Stimulated activated CD8-positive, alpha-beta memory T cell treated with anti-CD3 and anti-CD28 coated beads, Interleukin-7, amount 100 ng/mL, for 4 hours (primary cell): ENCODE results near the gene ZMIZ1.

Experiments used
- DNase-seq, 2 donors: peaks; one replicate each; pipeline ENCODE4 v3.0.0-alpha.2; 2020; ENCODE audit warnings: low read depth in 2 of 2

The ZMIZ1 gene

GRCh38 chr10:79097021-79097872 lies 28.5 kb downstream of the ZMIZ1 start:
- no peak for DNase-seq

DNA sequence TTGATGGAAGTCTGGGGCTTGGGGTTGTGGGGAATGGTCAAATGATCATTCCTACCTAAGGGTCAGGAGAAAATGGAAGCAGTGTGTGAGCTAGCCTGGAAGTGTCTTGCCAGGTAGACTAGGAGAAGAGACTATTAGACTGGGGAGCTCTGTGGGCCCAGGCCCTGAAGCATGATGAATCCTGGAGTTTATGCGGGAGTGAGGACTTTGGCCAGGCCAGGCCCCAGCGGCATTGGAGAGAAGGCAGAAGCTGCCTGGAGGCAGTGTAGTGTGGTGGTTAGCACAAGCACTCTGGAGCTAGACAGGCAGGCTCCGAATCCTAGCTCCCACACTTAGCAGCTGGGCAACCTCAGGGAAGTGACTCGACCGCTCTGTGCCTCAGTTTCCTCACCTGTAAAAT lies 29.3 kb downstream of the ZMIZ1 start:
- DNase-seq = no peak

- no peak for DNase-seq
These were observed 29.8 kb downstream of the ZMIZ1 start for GRCh38 chr10:79098596-79099015.

GRCh38 chr10:79099898-79100448 lies 31.2 kb downstream of the ZMIZ1 start:
- no peak for DNase-seq

GRCh38 chr10:79100771-79101170 lies 32.0 kb downstream of the ZMIZ1 start:
- no peak for DNase-seq

- no peak for DNase-seq
These were observed 33.1 kb downstream of the ZMIZ1 start for GRCh38 chr10:79101560-79102497.

DNA sequence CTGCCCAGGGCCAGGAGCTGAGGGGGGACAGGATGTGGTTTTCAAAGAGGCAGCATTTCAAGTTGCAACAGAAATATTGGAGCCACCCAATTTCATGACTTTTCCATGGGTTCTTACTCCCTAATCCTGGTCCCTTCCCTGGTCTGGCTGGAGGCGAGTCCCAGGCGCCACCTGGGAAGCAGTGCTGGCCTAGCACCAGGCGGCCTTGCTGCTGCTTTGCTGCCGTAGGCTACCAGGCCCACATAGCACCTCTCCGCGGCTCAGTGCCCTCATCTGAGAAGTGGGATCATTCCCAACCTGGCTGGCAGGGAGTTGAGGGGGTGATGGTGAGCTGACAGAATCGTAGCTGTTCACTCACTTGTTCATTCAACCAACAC lies 33.7 kb downstream of the ZMIZ1 start:
- DNase-seq = no peak

GRCh38 chr10:79103129-79103528 lies 34.4 kb downstream of the ZMIZ1 start:
- DNase-seq = no peak

DNA sequence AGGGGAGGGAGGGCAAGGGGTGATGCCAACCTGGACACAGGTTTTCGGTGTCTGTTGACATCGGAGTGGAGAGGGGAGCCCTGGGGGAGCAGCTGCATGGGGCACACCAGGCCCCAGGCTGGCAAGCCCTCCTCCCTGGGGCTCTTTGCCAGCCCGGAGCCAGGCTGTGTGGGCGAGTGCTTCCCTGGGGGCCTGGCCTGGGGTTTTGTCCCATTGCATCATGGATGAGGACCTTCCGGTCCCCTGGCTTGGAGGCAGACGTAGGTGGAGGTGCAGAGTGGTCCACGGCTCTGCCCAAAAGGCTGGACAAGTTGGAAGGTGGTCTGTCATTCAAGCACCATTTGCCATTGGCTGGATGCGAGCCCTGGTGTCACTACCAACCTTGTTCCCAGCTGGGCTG lies 34.8 kb downstream of the ZMIZ1 start:
- no peak for DNase-seq

- no peak for DNase-seq
These were observed 36.5 kb downstream of the ZMIZ1 start for GRCh38 chr10:79105150-79105739.

DNA sequence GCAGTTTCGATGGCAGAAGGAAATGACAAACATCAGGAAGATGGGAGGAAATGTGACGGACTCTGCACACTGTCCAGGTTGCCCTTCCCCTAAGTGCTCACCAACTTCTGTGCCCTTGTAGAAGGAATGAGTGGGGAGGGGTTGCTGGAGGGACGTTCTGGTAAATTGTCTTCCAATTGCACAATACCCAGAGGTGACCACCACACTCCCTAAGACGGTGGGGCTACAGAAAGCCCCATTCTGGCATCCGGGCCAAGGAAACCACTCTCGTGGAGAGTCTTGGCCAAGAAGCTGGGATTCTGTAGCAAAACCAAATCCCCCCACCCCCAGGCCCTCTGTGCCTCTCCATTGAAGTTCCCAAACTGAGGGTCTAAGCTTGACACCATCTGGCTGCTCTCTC lies 37.1 kb downstream of the ZMIZ1 start:
- no peak for DNase-seq

GRCh38 chr10:79106256-79107050 lies 37.7 kb downstream of the ZMIZ1 start:
- DNase-seq = no peak

DNA sequence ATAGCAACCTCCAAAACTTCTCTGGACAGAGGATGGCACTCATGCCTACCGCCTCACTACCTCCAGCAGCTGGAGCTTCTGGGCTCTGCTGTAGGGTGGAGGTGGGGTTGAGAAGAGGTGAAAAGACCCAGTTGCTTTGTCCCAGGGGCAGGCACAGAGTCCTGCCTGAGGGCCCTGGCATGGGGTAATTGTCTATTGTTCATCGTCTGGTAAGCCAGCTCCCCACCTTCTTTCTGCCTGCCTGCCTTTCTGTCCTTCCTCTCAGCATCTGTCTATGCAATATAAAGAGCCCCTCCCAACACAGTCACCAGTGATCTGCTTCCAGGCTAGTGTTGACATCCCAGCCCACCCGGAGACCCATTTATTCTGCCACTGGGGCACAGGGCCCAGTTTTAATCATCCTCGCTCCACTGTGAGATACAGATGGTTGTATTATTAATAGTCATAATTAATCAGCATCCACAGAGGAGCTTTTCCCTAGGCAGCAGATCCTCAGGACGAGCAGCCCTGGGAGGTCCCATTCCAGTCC lies 39.0 kb downstream of the ZMIZ1 start:
- DNase-seq = no peak

DNA sequence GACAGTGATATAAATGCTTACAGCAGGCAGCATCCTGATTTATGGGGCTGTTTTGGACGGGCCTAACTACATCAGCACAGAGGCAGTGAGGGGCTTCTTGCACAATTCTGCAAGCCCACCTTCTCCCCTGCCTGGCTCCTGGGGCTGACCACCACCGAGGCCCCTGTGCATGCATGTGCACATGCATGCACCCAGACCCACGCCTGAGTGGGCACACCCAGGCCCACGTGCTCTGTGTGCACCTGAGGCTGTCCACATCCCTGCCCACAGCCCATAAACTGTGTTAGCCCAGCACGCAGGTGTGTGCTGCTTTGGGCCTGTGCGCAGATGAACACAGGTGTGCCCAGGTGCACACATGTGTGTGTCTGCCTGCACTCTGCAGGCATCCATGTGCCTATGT lies 40.0 kb downstream of the ZMIZ1 start:
- DNase-seq = no peak

- no peak for DNase-seq
These were observed 42.7 kb downstream of the ZMIZ1 start for GRCh38 chr10:79111427-79111826.

GRCh38 chr10:79111846-79112614 lies 43.3 kb downstream of the ZMIZ1 start:
- no peak for DNase-seq

DNA sequence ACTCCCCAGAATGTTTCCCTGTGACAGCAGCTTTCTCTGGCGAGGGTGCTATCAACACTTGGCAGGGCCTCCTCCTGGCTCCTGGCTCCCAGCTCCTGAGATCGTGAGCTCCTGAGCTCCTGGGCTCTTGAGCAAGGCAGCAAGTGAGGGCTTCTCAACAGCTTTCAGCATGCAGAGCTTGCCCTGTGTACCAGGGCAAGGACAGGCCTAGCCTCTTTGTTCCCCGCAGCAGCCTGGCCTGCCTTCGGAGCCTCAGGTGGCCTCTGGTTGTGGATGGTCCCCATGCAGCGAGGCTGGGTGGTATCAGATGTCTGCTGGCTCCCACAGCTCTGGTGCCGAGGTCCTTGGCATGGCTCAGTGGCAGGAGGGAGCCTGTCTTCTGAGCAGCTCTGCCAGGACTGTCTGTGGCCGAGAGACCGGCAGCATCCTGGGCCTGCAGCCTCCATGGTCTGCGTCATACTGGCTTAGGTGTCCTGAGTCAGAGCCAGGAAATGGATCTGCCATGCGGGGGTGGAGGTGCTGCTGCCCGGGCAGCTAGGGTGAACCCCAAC lies 44.2 kb downstream of the ZMIZ1 start:
- no peak for DNase-seq

DNA sequence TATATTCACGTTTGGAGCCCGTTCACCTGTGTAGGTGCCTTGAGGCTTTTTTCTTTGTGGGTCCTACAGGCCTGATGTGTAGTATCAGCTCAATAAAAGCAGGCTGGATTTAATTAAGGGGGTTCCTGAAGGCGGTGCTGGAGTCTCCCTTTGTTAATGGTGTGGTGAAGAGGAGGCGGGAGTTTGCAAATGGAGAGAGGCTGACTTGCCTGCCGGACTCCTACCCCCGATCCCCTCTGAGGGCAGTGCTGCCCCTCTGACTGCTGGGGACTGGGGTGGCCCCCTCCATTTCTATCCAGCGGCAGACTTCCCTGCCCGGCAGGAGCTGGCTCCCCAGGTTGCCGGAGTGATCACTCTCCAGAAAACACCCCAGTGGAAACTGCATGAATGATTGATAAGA lies 45.1 kb downstream of the ZMIZ1 start:
- DNase-seq = no peak

- no peak for DNase-seq
These were observed 46.5 kb downstream of the ZMIZ1 start for GRCh38 chr10:79115302-79115701.

DNA sequence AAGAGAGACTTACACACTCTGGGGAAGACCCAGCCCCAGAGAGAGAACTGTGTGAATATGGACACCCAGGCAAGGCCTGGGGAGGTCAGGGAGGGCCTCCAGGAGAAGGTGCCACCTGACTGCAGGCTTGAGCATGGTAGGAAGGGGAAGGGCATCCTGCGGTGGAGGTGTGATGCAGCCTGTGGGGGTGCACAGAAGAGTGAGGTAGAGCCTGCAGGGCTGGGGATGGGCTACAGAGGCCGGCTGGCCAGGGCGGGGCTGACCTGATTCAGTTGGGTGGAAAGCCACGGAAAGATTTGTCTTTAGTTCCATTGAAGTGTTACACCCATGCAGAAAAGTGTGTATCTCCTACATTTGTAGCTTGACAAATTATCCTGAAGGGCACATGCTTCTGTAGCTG lies 47.6 kb downstream of the ZMIZ1 start:
- no peak for DNase-seq
